NCI-H526 (cell line): ENCODE measurements around the gene DMAP1.

Source experiments
- DNase-seq, 2 experiments: peaks; one replicate each; lab custom pipeline; 2025; lab: John Stamatoyannopoulos, UW

The DMAP1 gene

GRCh38 chr1:44227211-44227610 lies 13.9 kb downstream of the DMAP1 start:
- no peak for DNase-seq

- no peak for DNase-seq
Observed at GRCh38 chr1:44228218-44228617, 14.9 kb downstream of the DMAP1 start.

- DNase-seq: no peak
Observed at GRCh38 chr1:44229435-44230167, 16.3 kb downstream of the DMAP1 start.

GRCh38 chr1:44230796-44231195 lies 17.5 kb downstream of the DMAP1 start:
- no peak for DNase-seq

GRCh38 chr1:44233593-44233992 lies 20.3 kb downstream of the DMAP1 start:
- DNase-seq: no peak

GRCh38 chr1:44235808-44236207 lies 22.5 kb downstream of the DMAP1 start:
- no peak for DNase-seq

- no peak for DNase-seq
Observed at GRCh38 chr1:44236490-44237272, 23.4 kb downstream of the DMAP1 start.

GRCh38 chr1:44237721-44238457 lies 24.6 kb downstream of the DMAP1 start:
- DNase-seq: peak; percentile 79 to 93

GRCh38 chr1:44238660-44239059 lies 25.4 kb downstream of the DMAP1 start:
- no peak for DNase-seq

GRCh38 chr1:44239331-44239960 lies 26.2 kb downstream of the DMAP1 start:
- DNase-seq: no peak

- DNase-seq: no peak
Observed at GRCh38 chr1:44239961-44240371, 26.7 kb downstream of the DMAP1 start.

- DNase-seq: peak; percentile 23 to 78
Observed at GRCh38 chr1:44240802-44241671, 27.8 kb downstream of the DMAP1 start.

- no peak for DNase-seq
Observed at GRCh38 chr1:44242746-44243145, 29.5 kb downstream of the DMAP1 start.

- no peak for DNase-seq
Observed at GRCh38 chr1:44243782-44244495, 30.7 kb downstream of the DMAP1 start.

- DNase-seq: no peak
Observed at GRCh38 chr1:44244986-44245385, 31.7 kb downstream of the DMAP1 start.

- DNase-seq: peak; percentile 77 to 88
Observed at GRCh38 chr1:44246806-44247205, 33.5 kb downstream of the DMAP1 start.

GRCh38 chr1:44249543-44249942 lies 36.3 kb downstream of the DMAP1 start:
- no peak for DNase-seq

- no peak for DNase-seq
Observed at GRCh38 chr1:44250068-44250781, 37.0 kb downstream of the DMAP1 start.

GRCh38 chr1:44251486-44251885 lies 38.2 kb downstream of the DMAP1 start:
- DNase-seq: no peak
